Karpas-422 (cell line): ENCODE results near the gene ETV5. TPM values are rescaled to one million over a fixed set of nuclear protein-coding genes. Genes with fewer than 3 reads are reported as not detected.

Experiments used
- DNase-seq: peaks from one replicate; pipeline ENCODE4 v3.0.0-alpha.2; 2015
- H2AFZ ChIP-seq: fragments of 200-600 bp; sonication (generic); 2 replicates; pipeline ENCODE4 v1.6.1; 2014; ENCODE audit warnings: antibody characterized with exemption, low read length, mixed read lengths
- H3K27ac ChIP-seq: fragments of 200-600 bp; sonication (generic); 2 replicates; pipeline ENCODE4 v1.5.1; 2014; ENCODE audit warnings: mild to moderate bottlenecking, low read length, moderate library complexity
- H3K27me3 ChIP-seq: fragments of 200-600 bp; sonication (generic); 2 replicates; pipeline ENCODE4 v1.6.1; 2014; ENCODE audit warnings: low read length, mixed read lengths
- H3K36me3 ChIP-seq: fragments of 200-600 bp; sonication (generic); 2 replicates; pipeline ENCODE4 v1.6.1; 2014; ENCODE audit warnings: low read length, mixed read lengths; ENCODE audit not compliant: insufficient read depth
- H3K4me1 ChIP-seq: fragments of 200-600 bp; sonication (generic); 2 replicates; pipeline ENCODE4 v1.6.1; 2014; ENCODE audit warnings: mild to moderate bottlenecking, low read length, mixed read lengths
- H3K4me2 ChIP-seq: fragments of 200-600 bp; sonication (generic); 2 replicates; pipeline ENCODE4 v1.6.1; 2014; ENCODE audit warnings: low read length, low read depth, mild to moderate bottlenecking; ENCODE audit not compliant: poor library complexity, severe bottlenecking
- H3K4me3 ChIP-seq: fragments of 200-600 bp; sonication (generic); 2 replicates; pipeline ENCODE4 v1.5.1; 2014; ENCODE audit warnings: mild to moderate bottlenecking, antibody characterized with exemption, low read length, mixed read lengths
- H3K79me2 ChIP-seq: fragments of 200-600 bp; sonication (generic); 2 replicates; pipeline ENCODE4 v1.6.1; 2014; ENCODE audit warnings: mild to moderate bottlenecking, low read length, mixed read lengths
- H3K9ac ChIP-seq: fragments of 200-600 bp; sonication (generic); 2 replicates; pipeline ENCODE4 v1.6.0; 2014; ENCODE audit warnings: low read length
- H3K9me2 ChIP-seq: fragments of 200-600 bp; sonication (generic), shearing (Covaris generic); replicated peaks from 2 replicates; pipeline ENCODE4 v1.6.0; 2014; ENCODE audit warnings: mild to moderate bottlenecking, low read length, moderate library complexity; ENCODE audit not compliant: insufficient read depth
- H3K9me3 ChIP-seq: fragments of 300-700, 200-600 bp; sonication (generic); 2 replicates; pipeline ENCODE4 v1.6.1; 2014; ENCODE audit warnings: low read length, mixed read lengths
- H4K20me1 ChIP-seq: fragments of 200-600 bp; sonication (generic); 2 replicates; pipeline ENCODE4 v1.6.1; 2014; ENCODE audit warnings: mild to moderate bottlenecking, antibody characterized with exemption, low read length, low read depth; ENCODE audit not compliant: insufficient read depth
- small RNA-seq: library from RNA; depleted of rRNA; stranded (forward); fragments of <200 nt; gene quantifications from one replicate; pipeline ENCODE3, GENCODE V24; 2014
- total RNA-seq: library from RNA; depleted of rRNA; stranded (reverse); fragments of >200 nt; shearing (Covaris generic); gene quantifications from 2 replicates; pipeline ENCODE4 v1.2.3, GENCODE V29; 2014; ENCODE audit warnings: low replicate concordance; rRNA removed

Gene ETV5
- total RNA-seq, 1 experiment from 2014 or later = 111 TPM

DNA sequence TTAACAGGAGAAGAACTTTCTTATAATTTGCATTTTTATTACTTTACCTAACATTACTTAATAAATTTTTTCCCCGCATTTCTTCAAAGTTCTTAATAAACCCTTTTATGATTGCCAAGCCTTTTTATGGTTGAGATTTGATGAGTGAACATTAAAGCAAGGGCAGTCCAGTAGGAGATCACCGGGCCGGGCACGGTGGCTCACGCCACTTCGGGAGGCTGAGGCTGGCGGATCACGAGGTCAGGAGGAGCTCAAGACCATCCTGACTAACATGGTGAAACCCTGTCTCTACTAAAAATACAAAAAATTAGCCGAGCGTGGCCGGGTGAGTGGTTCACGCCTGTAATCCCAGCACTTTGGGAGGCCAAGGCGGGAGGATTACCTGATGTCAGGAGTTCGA lies 109.7 kb downstream of the ETV5 start:
- Histone ChIP-seq H3K27ac (no peak overlapping the region), H3K9ac (no peak overlapping the region), H2AFZ (no peak overlapping the region), H3K27me3 (peaks cover 6% of the 10 kb centered on the region; the same call in 1 of the 2 replicates), H3K9me3 (no peaks in the 10 kb centered on the region), H4K20me1 (no peaks in the 10 kb centered on the region), H3K36me3 (no peaks in the 10 kb centered on the region), H3K79me2 (no peaks in the 10 kb centered on the region), H3K4me1 (peaks cover 10% of the 10 kb centered on the region), H3K9me2 (no peaks in the 10 kb centered on the region), H3K4me3 (no peak overlapping the region), H3K4me2 (no peak overlapping the region)
- DNase-seq = no peak

DNA sequence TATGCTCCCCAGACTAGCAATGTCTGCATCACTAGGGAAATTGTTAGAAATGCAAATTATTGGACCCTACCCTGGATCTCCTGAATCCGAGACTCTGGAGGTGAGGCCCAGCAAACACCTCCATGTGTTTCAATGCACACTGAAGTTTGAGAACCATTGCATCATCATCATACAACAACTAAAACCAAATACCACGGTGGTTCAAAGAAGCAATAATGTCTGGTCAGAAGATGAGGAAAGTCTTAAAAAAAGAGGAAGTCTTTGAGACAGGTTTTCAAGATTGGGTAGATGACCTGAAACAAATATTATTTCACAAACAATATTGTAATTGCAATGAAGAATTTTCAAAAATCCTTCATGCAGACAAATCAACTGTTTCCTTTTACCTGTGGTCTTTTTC lies 110.8 kb downstream of the ETV5 start:
- Histone ChIP-seq H3K4me3 (no peak overlapping the region), H3K9me3 (no peaks in the 10 kb centered on the region), H2AFZ (no peak overlapping the region), H3K27ac (no peak overlapping the region), H4K20me1 (no peaks in the 10 kb centered on the region), H3K36me3 (no peaks in the 10 kb centered on the region), H3K27me3 (peaks cover 6% of the 10 kb centered on the region; the same call in 1 of the 2 replicates), H3K9ac (no peak overlapping the region), H3K4me2 (no peak overlapping the region), H3K4me1 (peaks cover 14% of the 10 kb centered on the region), H3K9me2 (no peaks in the 10 kb centered on the region), H3K79me2 (no peaks in the 10 kb centered on the region)
- no peak for DNase-seq

DNA sequence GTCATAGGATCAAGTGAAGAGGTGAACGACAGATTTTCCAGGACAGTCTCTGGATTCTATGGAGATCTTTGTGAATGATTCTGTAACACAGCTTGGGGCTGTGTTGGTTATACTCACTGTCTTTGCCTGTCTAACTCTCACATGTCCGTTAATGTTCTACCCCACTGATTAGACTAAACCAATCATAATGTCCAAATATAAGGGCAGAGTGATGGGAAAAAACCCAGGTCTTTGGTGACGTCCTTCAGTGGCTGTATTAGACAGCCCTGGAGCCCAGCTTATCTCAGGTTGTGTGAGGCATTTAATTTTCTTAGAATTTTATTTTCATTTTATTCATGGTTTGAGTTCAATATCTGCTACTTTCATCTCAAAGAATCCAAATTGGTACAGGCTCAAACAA lies 111.8 kb downstream of the ETV5 start:
- Histone ChIP-seq H3K36me3 (no peaks in the 10 kb centered on the region), H3K9me2 (no peaks in the 10 kb centered on the region), H3K4me2 (no peak overlapping the region), H3K9ac (no peak overlapping the region), H2AFZ (no peak overlapping the region), H4K20me1 (no peaks in the 10 kb centered on the region), H3K27ac (no peak overlapping the region), H3K79me2 (no peaks in the 10 kb centered on the region), H3K4me1 (peaks cover 14% of the 10 kb centered on the region), H3K9me3 (no peaks in the 10 kb centered on the region), H3K27me3 (peaks cover 2% of the 10 kb centered on the region; the same call in 1 of the 2 replicates), H3K4me3 (no peak overlapping the region)
- no peak for DNase-seq

Small RNAs within 50 kb of the gene (small RNA-seq; reads per million reads assigned to genes)
- gene RF00017 = not detected

Other genes starting within 250 kb of the ETV5 start
- gene TRA2B, start 171.1 kb downstream of the ETV5 start, total RNA-seq = 328 and 331 TPM in 2 replicates